ENCODE results near the gene ORC6.

DNA sequence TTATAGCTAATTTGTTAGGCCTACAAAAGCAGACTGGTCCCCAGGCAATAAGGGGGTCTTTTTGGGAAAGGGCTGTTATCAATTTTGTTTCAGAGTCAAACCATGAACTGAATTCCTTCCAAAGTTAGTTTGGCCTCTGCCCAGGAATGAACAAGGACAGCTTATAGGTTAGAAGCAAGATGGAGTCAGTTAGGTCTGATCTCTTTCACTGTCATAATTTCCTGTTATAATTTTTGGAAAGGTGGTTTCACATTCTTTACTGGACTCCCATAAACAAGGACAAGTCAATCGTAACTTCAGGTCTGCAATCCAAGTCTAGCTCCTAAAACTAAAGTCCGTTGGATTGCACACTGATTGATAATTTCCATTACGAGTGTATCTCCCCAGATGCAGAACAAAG is 38.2 kb upstream of the ORC6 start:
- TF ChIP-seq, protein P1, sequence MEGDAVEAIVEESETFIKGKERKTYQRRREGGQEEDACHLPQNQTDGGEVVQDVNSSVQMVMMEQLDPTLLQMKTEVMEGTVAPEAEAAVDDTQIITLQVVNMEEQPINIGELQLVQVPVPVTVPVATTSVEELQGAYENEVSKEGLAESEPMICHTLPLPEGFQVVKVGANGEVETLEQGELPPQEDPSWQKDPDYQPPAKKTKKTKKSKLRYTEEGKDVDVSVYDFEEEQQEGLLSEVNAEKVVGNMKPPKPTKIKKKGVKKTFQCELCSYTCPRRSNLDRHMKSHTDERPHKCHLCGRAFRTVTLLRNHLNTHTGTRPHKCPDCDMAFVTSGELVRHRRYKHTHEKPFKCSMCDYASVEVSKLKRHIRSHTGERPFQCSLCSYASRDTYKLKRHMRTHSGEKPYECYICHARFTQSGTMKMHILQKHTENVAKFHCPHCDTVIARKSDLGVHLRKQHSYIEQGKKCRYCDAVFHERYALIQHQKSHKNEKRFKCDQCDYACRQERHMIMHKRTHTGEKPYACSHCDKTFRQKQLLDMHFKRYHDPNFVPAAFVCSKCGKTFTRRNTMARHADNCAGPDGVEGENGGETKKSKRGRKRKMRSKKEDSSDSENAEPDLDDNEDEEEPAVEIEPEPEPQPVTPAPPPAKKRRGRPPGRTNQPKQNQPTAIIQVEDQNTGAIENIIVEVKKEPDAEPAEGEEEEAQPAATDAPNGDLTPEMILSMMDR (IDR thresholded peaks at IDR 0.05; ENCODE audit: insufficient read depth, low read length): no peak
- no peak for TF ChIP-seq SPI1 (IDR thresholded peaks at IDR 0.05; ENCODE audit: borderline replicate concordance, low read depth)
- no peak for TF ChIP-seq POLR2AphosphoS5 (IDR thresholded peaks at IDR 0.05; ENCODE audit: low read depth)
- TF ChIP-seq, protein P2, sequence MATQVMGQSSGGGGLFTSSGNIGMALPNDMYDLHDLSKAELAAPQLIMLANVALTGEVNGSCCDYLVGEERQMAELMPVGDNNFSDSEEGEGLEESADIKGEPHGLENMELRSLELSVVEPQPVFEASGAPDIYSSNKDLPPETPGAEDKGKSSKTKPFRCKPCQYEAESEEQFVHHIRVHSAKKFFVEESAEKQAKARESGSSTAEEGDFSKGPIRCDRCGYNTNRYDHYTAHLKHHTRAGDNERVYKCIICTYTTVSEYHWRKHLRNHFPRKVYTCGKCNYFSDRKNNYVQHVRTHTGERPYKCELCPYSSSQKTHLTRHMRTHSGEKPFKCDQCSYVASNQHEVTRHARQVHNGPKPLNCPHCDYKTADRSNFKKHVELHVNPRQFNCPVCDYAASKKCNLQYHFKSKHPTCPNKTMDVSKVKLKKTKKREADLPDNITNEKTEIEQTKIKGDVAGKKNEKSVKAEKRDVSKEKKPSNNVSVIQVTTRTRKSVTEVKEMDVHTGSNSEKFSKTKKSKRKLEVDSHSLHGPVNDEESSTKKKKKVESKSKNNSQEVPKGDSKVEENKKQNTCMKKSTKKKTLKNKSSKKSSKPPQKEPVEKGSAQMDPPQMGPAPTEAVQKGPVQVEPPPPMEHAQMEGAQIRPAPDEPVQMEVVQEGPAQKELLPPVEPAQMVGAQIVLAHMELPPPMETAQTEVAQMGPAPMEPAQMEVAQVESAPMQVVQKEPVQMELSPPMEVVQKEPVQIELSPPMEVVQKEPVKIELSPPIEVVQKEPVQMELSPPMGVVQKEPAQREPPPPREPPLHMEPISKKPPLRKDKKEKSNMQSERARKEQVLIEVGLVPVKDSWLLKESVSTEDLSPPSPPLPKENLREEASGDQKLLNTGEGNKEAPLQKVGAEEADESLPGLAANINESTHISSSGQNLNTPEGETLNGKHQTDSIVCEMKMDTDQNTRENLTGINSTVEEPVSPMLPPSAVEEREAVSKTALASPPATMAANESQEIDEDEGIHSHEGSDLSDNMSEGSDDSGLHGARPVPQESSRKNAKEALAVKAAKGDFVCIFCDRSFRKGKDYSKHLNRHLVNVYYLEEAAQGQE (IDR thresholded peaks at IDR 0.05; ENCODE audit: insufficient replicate concordance, low read depth): no peak
- TF ChIP-seq GABPA (IDR thresholded peaks at IDR 0.05; ENCODE audit: low read depth): no peak
